Testis (tissue), 2 donors: ENCODE measurements around the gene TRIM38.

ENCODE experiments used
- POLR2A ChIP-seq: fragments of 450-650 bp; IDR thresholded peaks from one replicate; pipeline ENCODE4 v1.6.1; 2017; ENCODE audit warnings: antibody characterized with exemption, mild to moderate bottlenecking, moderate library complexity
- TF ChIP-seq, protein P1 (sequence below), 3 experiments: fragments of 450-650 bp in 2 of 3; fragments of 200-600 bp in 1 of 3; sonication (generic) in 1 of 3; IDR thresholded peaks; one replicate each; pipeline ENCODE4 v1.5.1; 2016 to 2019; ENCODE audit warnings: antibody characterized with exemption in 3 of 3, mild to moderate bottlenecking in 2 of 3, moderate library complexity in 1 of 3

- TF ChIP-seq, protein P1, sequence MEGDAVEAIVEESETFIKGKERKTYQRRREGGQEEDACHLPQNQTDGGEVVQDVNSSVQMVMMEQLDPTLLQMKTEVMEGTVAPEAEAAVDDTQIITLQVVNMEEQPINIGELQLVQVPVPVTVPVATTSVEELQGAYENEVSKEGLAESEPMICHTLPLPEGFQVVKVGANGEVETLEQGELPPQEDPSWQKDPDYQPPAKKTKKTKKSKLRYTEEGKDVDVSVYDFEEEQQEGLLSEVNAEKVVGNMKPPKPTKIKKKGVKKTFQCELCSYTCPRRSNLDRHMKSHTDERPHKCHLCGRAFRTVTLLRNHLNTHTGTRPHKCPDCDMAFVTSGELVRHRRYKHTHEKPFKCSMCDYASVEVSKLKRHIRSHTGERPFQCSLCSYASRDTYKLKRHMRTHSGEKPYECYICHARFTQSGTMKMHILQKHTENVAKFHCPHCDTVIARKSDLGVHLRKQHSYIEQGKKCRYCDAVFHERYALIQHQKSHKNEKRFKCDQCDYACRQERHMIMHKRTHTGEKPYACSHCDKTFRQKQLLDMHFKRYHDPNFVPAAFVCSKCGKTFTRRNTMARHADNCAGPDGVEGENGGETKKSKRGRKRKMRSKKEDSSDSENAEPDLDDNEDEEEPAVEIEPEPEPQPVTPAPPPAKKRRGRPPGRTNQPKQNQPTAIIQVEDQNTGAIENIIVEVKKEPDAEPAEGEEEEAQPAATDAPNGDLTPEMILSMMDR (IDR thresholded peaks at IDR 0.05) = no peak
- no peak for TF ChIP-seq POLR2A
Measured at GRCh38 chr6:25934156-25934555, 28.4 kb upstream of the TRIM38 start.
